HEK293 (cell line): ENCODE results near the gene RSPH3.

Experiments
- CTCF ChIA-PET: fragments of 350-600 bp; formaldehyde crosslinking; extraction: SDS; loops from one replicate; lab custom pipeline; 2021; ENCODE audit warnings: antibody characterized with exemption; lab: Yijun Ruan, JAX
- POLR2A ChIA-PET: fragments of 300-600 bp; formaldehyde crosslinking; extraction: SDS; loops from one replicate; lab custom pipeline; 2020; ENCODE audit warnings: antibody characterized with exemption, inconsistent platforms; lab: Yijun Ruan, JAX
- H3K27ac ChIP-seq: fragments of 200-500 bp; sonication (Bioruptor generic); 2 replicates; pipeline ENCODE4 v1.5.1; 2014; ENCODE audit warnings: low read depth, low read length, control low read depth, inconsistent platforms; ENCODE audit errors: extremely low read depth
- H3K36me3 ChIP-seq, 2 experiments: fragments of 200-500 bp in 1 of 2; sonication (Bioruptor generic) in 1 of 2; 1 replicate in 1 of 2; 2 replicates in 1 of 2; pipeline ENCODE4 v1.5.1; 2014 to 2017; ENCODE audit warnings: inconsistent platforms in 2 of 2, low read length in 2 of 2; ENCODE audit not compliant: control insufficient read depth in 2 of 2, insufficient read depth in 1 of 2
- H3K4me1 ChIP-seq: fragments of 200-500 bp; sonication (Bioruptor generic); 2 replicates; pipeline ENCODE4 v1.5.1; 2014; ENCODE audit warnings: mild to moderate bottlenecking, low read length, inconsistent platforms; ENCODE audit not compliant: control insufficient read depth, insufficient read depth
- H3K4me3 ChIP-seq: 2 replicates; pipeline ENCODE4 v1.5.1; 2011; ENCODE audit warnings: low read depth, mild to moderate bottlenecking, control low read depth, low read length, moderate library complexity
- H3K9me3 ChIP-seq: fragments of 200-500 bp; sonication (Bioruptor generic); 2 replicates; pipeline ENCODE4 v1.5.1; 2014; ENCODE audit warnings: low read depth, low read length, inconsistent platforms; ENCODE audit not compliant: control insufficient read depth, insufficient read depth
- KLF1 ChIP-seq: fragments of 450-650 bp; formaldehyde crosslinking; IDR thresholded peaks from 2 replicates; pipeline ENCODE4 v1.5.1; 2016; ENCODE audit warnings: missing biosample characterization, missing genetic modification characterization
- KLF10 ChIP-seq: fragments of 450-650 bp; IDR thresholded peaks from 2 replicates; pipeline ENCODE4 v1.5.1; 2018; ENCODE audit warnings: missing biosample characterization, mild to moderate bottlenecking, missing genetic modification characterization
- KLF17 ChIP-seq: fragments of 450-650 bp; formaldehyde crosslinking; IDR thresholded peaks from 2 replicates; pipeline ENCODE4 v1.5.1; 2016; ENCODE audit warnings: missing biosample characterization, missing genetic modification characterization
- KLF9 ChIP-seq: fragments of 450-650 bp; formaldehyde crosslinking; IDR thresholded peaks from 2 replicates; pipeline ENCODE4 v1.5.1; 2016; ENCODE audit warnings: missing biosample characterization, missing genetic modification characterization, low read depth
- PRDM2 ChIP-seq: fragments of 450-650 bp; formaldehyde crosslinking; IDR thresholded peaks from 2 replicates; pipeline ENCODE4 v1.5.1; 2016; ENCODE audit warnings: missing biosample characterization, missing genetic modification characterization, borderline replicate concordance
- RBAK ChIP-seq: fragments of 450-650 bp; formaldehyde crosslinking; IDR thresholded peaks from 2 replicates; pipeline ENCODE4 v1.5.1; 2016; ENCODE audit warnings: missing biosample characterization, missing genetic modification characterization
- YY2 ChIP-seq: fragments of 450-650 bp; formaldehyde crosslinking; IDR thresholded peaks from 2 replicates; pipeline ENCODE4 v1.5.1; 2016; ENCODE audit warnings: missing biosample characterization, missing genetic modification characterization
- ZBTB49 ChIP-seq: fragments of 450-650 bp; formaldehyde crosslinking; IDR thresholded peaks from 2 replicates; pipeline ENCODE4 v1.5.1; 2016; ENCODE audit warnings: missing biosample characterization, missing genetic modification characterization, low read depth
- ZEB2 ChIP-seq: fragments of 450-650 bp; formaldehyde crosslinking; IDR thresholded peaks from 2 replicates; pipeline ENCODE4 v1.5.1; 2016; ENCODE audit warnings: missing biosample characterization, missing genetic modification characterization
- ZFP3 ChIP-seq: fragments of 450-650 bp; formaldehyde crosslinking; IDR thresholded peaks from 2 replicates; pipeline ENCODE4 v1.5.1; 2016; ENCODE audit warnings: low read depth, missing biosample characterization, missing genetic modification characterization
- ZNF146 ChIP-seq: fragments of 450-650 bp; formaldehyde crosslinking; IDR thresholded peaks from 2 replicates; pipeline ENCODE4 v1.5.1; 2016; ENCODE audit warnings: missing biosample characterization, missing genetic modification characterization
- ZNF26 ChIP-seq: fragments of 450-650 bp; formaldehyde crosslinking; IDR thresholded peaks from 2 replicates; pipeline ENCODE4 v1.5.1; 2016; ENCODE audit warnings: missing biosample characterization, missing genetic modification characterization
- ZNF292 ChIP-seq: fragments of 450-650 bp; formaldehyde crosslinking; IDR thresholded peaks from 2 replicates; pipeline ENCODE4 v1.5.1; 2016; ENCODE audit warnings: low read depth, missing biosample characterization, missing genetic modification characterization, borderline replicate concordance
- ZNF433 ChIP-seq: fragments of 450-650 bp; formaldehyde crosslinking; IDR thresholded peaks from 2 replicates; pipeline ENCODE4 v1.5.1; 2016; ENCODE audit warnings: missing biosample characterization, missing genetic modification characterization, low read depth
- ZNF639 ChIP-seq: fragments of 450-650 bp; formaldehyde crosslinking; IDR thresholded peaks from 2 replicates; pipeline ENCODE4 v1.5.1; 2016; ENCODE audit warnings: missing biosample characterization, missing genetic modification characterization
- ZNF76 ChIP-seq: fragments of 450-650 bp; formaldehyde crosslinking; IDR thresholded peaks from 2 replicates; pipeline ENCODE4; 2016; ENCODE audit warnings: low read depth, missing biosample characterization, missing genetic modification characterization, borderline replicate concordance
- ZNF830 ChIP-seq: fragments of 450-650 bp; IDR thresholded peaks from 2 replicates; pipeline ENCODE4 v1.5.0; 2018; ENCODE audit warnings: missing biosample characterization, missing genetic modification characterization, low read depth, mild to moderate bottlenecking, moderate library complexity
- TF ChIP-seq, protein P1 (sequence below): fragments of 450-650 bp; formaldehyde crosslinking; IDR thresholded peaks from 2 replicates; pipeline ENCODE4 v1.5.1; 2016; ENCODE audit warnings: missing biosample characterization, missing genetic modification characterization
- TF ChIP-seq, protein P2 (sequence below): fragments of 450-650 bp; formaldehyde crosslinking; IDR thresholded peaks from 2 replicates; pipeline ENCODE4 v1.5.1; 2016; ENCODE audit warnings: missing biosample characterization, missing genetic modification characterization
- TF ChIP-seq, protein P3 (sequence below): sonication (generic); formaldehyde crosslinking; IDR thresholded peaks from 2 replicates; pipeline ENCODE4 v1.8.1; 2022; ENCODE audit warnings: mild to moderate bottlenecking, moderate library complexity, missing genetic modification reagents

The RSPH3 gene

GRCh38 chr6:158963020-158963808 lies 36.8 kb downstream of the RSPH3 start (continued):
- TF ChIP-seq PRDM2 (no peak), KLF10 (no peak), ZFP3 (tag by site-specific recombination) (no peak), ZNF292 (tag by site-specific recombination) (no peak), KLF9 (tag by site-specific recombination) (no peak), ZNF433 (no peak)
- TF ChIP-seq, protein P1, sequence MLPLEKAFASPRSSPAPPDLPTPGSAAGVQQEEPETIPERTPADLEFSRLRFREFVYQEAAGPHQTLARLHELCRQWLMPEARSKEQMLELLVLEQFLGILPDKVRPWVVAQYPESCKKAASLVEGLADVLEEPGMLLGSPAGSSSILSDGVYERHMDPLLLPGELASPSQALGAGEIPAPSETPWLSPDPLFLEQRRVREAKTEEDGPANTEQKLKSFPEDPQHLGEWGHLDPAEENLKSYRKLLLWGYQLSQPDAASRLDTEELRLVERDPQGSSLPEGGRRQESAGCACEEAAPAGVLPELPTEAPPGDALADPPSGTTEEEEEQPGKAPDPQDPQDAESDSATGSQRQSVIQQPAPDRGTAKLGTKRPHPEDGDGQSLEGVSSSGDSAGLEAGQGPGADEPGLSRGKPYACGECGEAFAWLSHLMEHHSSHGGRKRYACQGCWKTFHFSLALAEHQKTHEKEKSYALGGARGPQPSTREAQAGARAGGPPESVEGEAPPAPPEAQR = no peak
- TF ChIP-seq, protein P2, sequence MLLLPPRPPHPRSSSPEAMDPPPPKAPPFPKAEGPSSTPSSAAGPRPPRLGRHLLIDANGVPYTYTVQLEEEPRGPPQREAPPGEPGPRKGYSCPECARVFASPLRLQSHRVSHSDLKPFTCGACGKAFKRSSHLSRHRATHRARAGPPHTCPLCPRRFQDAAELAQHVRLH (tag by site-specific recombination) = no peak

GRCh38 chr6:158962371-158962770 lies 37.6 kb downstream of the RSPH3 start:
- POLR2A ChIA-PET = interaction anchor here (0.6 kb wide), 2 partner anchors 107 to 860 kb away, joined by 3 to 4 read pairs; no protein-coding TSS in a partner anchor
- no peaks in the 10 kb centered on the region for H3K9me3 ChIP-seq
- H3K4me1 ChIP-seq = no peaks in the 10 kb centered on the region
- H3K27ac ChIP-seq = no peak overlapping the region
- H3K4me3 ChIP-seq = no peak overlapping the region
- no peaks in the 10 kb centered on the region for H3K36me3 ChIP-seq
- CTCF ChIA-PET = interaction anchor here (0.6 to 2.2 kb wide), 2 partner anchors 10 to 210 kb away, joined by 3 to 9 read pairs; no protein-coding TSS in a partner anchor
- TF ChIP-seq ZEB2 (no peak), ZNF146 (no peak), KLF1 (tag by site-specific recombination) (no peak), YY2 (no peak), ZNF26 (tag by site-specific recombination) (no peak), KLF17 (tag by site-specific recombination) (no peak), ZNF830 (no peak), ZBTB49 (tag by site-specific recombination) (no peak), ZNF76 (tag by site-specific recombination) (no peak), RBAK (tag by site-specific recombination) (no peak), ZNF639 (tag by site-specific recombination) (no peak)
- TF ChIP-seq, protein P3, sequence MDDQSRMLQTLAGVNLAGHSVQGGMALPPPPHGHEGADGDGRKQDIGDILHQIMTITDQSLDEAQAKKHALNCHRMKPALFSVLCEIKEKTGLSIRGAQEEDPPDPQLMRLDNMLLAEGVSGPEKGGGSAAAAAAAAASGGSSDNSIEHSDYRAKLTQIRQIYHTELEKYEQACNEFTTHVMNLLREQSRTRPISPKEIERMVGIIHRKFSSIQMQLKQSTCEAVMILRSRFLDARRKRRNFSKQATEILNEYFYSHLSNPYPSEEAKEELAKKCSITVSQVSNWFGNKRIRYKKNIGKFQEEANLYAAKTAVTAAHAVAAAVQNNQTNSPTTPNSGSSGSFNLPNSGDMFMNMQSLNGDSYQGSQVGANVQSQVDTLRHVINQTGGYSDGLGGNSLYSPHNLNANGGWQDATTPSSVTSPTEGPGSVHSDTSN (CRISPR knock-in tag) = no peak
